Measurements from ENCODE around the gene AK2.
A peak's percentile ranks its signal among the peaks of the same experiment; 100 is the strongest.
"Not testable (repeated sequence)": the region's sequence is repeated elsewhere in the genome, so short reads cannot be mapped to it uniquely, and the experiment has no call there.

The AK2 gene

GRCh38 chr1:33036526-33037503 is at the start of gene AK2:
TSS of gene AK2 (minus strand) at chr1:33036883. CDS start at chr1:33036828, 55 bp downstream.
- DNase-seq = peak; percentile 98

- no peak for DNase-seq
These were observed 49.7 kb upstream of the AK2 start for GRCh38 chr1:33086384-33086850.

- no peak for DNase-seq
These were observed 48.6 kb upstream of the AK2 start for GRCh38 chr1:33085332-33085731.

GRCh38 chr1:33082575-33083108 is 46.0 kb upstream of the AK2 start:
- no peak for DNase-seq

GRCh38 chr1:33081554-33082305 is 45.0 kb upstream of the AK2 start:
- no peak for DNase-seq

GRCh38 chr1:33080885-33081553 is 44.3 kb upstream of the AK2 start, which contains the start of gene AZIN2:
TSS of gene AZIN2 (plus strand) at chr1:33081153. CDS start at chr1:33082250, 1,097 bp downstream.
- peak; percentile 87 for DNase-seq

GRCh38 chr1:33080373-33080772 is 43.7 kb upstream of the AK2 start:
- DNase-seq = no peak

GRCh38 chr1:33078030-33078591 is 41.4 kb upstream of the AK2 start:
- no peak for DNase-seq

- no peak for DNase-seq
These were observed 37.7 kb upstream of the AK2 start for GRCh38 chr1:33074193-33074945.

- no peak for DNase-seq
These were observed 36.0 kb upstream of the AK2 start for GRCh38 chr1:33072707-33073106.

- no peak for DNase-seq
These were observed 33.9 kb upstream of the AK2 start for GRCh38 chr1:33070628-33071027.

- not testable (repeated sequence) for DNase-seq
These were observed 31.4 kb upstream of the AK2 start for GRCh38 chr1:33068108-33068507.

- DNase-seq = not testable (repeated sequence)
These were observed 29.8 kb upstream of the AK2 start for GRCh38 chr1:33066477-33066876.

GRCh38 chr1:33065301-33065700 is 28.6 kb upstream of the AK2 start:
- no peak for DNase-seq

- DNase-seq = not testable (repeated sequence)
These were observed 27.6 kb upstream of the AK2 start for GRCh38 chr1:33064284-33064683.

- no peak for DNase-seq
These were observed 25.2 kb upstream of the AK2 start for GRCh38 chr1:33061834-33062233.

GRCh38 chr1:33060579-33061083 is 23.9 kb upstream of the AK2 start:
- no peak for DNase-seq

GRCh38 chr1:33057095-33057494 is 20.4 kb upstream of the AK2 start:
- DNase-seq = no peak

GRCh38 chr1:33056426-33056825 is 19.7 kb upstream of the AK2 start:
- no peak for DNase-seq

GRCh38 chr1:33055210-33056008 is 18.7 kb upstream of the AK2 start:
- peak; percentile 64 for DNase-seq

Measured in DMS 273 treated with DMSO at 0.1 percent for 48 hours (cell line).